Measurements from ENCODE around the gene DGUOK.

The DGUOK gene

GRCh38 chr2:73976803-73977202 is 50.1 kb downstream of the DGUOK start:
- DNase-seq (ENCODE audit: low read depth in 1 of 2, low spot score in 1 of 2): no peak

GRCh38 chr2:73977466-73977865 is 50.8 kb downstream of the DGUOK start:
- DNase-seq (ENCODE audit: low read depth in 1 of 2, low spot score in 1 of 2): no peak

GRCh38 chr2:73979021-73979420 is 52.3 kb downstream of the DGUOK start:
- no peak for DNase-seq (ENCODE audit: low read depth in 1 of 2, low spot score in 1 of 2)

GRCh38 chr2:73979686-73980085 is 53.0 kb downstream of the DGUOK start:
- no peak for DNase-seq (ENCODE audit: low read depth in 1 of 2, low spot score in 1 of 2)

- no peak for DNase-seq (ENCODE audit: low read depth in 1 of 2, low spot score in 1 of 2)
Observed at GRCh38 chr2:73980566-73980965, 53.9 kb downstream of the DGUOK start.

GRCh38 chr2:73981081-73982001 is 54.7 kb downstream of the DGUOK start:
- DNase-seq (ENCODE audit: low read depth in 1 of 2, low spot score in 1 of 2): no peak

GRCh38 chr2:73982140-73982617 is 55.5 kb downstream of the DGUOK start:
- no peak for DNase-seq (ENCODE audit: low read depth in 1 of 2, low spot score in 1 of 2)

- no peak for DNase-seq (ENCODE audit: low read depth in 1 of 2, low spot score in 1 of 2)
Observed at GRCh38 chr2:73983322-73984202, 56.9 kb downstream of the DGUOK start.

- DNase-seq (ENCODE audit: low read depth in 1 of 2, low spot score in 1 of 2): peak in 1 of 2 donors; percentile 67
Observed at GRCh38 chr2:73984203-73984921, 57.7 kb downstream of the DGUOK start, which contains the start of gene TET3. Gene TET3 (plus strand): TSS chr2:73984910. CDS start chr2:73986404, 1,494 bp downstream.

GRCh38 chr2:73984922-73985307 is 58.2 kb downstream of the DGUOK start:
- peak; percentile 44 to 57 for DNase-seq (ENCODE audit: low read depth in 1 of 2, low spot score in 1 of 2)

GRCh38 chr2:73985308-73986084 is 58.8 kb downstream of the DGUOK start:
- DNase-seq (ENCODE audit: low read depth in 1 of 2, low spot score in 1 of 2): peak in 1 of 2 donors; percentile 68

- DNase-seq (ENCODE audit: low read depth in 1 of 2, low spot score in 1 of 2): no peak
Observed at GRCh38 chr2:73986085-73986681, 59.5 kb downstream of the DGUOK start.

- no peak for DNase-seq (ENCODE audit: low read depth in 1 of 2, low spot score in 1 of 2)
Observed at GRCh38 chr2:73987109-73987947, 60.6 kb downstream of the DGUOK start.

- no peak for DNase-seq (ENCODE audit: low read depth in 1 of 2, low spot score in 1 of 2)
Observed at GRCh38 chr2:73987948-73988700, 61.4 kb downstream of the DGUOK start.

- no peak for DNase-seq (ENCODE audit: low read depth in 1 of 2, low spot score in 1 of 2)
Observed at GRCh38 chr2:73989972-73990371, 63.3 kb downstream of the DGUOK start.

GRCh38 chr2:73990531-73990930 is 63.9 kb downstream of the DGUOK start:
- DNase-seq (ENCODE audit: low read depth in 1 of 2, low spot score in 1 of 2): no peak

- DNase-seq (ENCODE audit: low read depth in 1 of 2, low spot score in 1 of 2): no peak
Observed at GRCh38 chr2:73992036-73992435, 65.4 kb downstream of the DGUOK start.

GRCh38 chr2:73993376-73993775 is 66.7 kb downstream of the DGUOK start:
- DNase-seq (ENCODE audit: low read depth in 1 of 2, low spot score in 1 of 2): no peak
